ENCODE results near the gene KATNIP.

DNA sequence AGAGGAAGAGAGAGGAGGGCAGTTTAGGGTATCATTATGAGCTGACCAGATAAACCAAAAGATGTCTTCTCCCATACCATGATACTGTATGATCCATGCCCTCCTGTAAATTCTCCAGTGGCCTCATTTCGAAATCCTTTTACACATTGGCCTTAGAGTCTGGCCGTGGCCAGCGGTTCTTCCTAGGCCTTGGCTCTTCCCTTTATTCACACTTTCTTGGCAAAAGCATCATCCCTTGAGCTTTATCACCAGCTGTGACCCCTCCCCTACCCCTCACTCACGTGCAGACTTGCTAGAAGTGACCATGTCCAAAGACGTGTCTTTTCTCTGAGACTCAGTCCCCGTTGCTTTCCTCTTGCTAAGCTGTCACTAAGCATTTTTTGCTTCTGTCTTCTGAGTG, 22.8 kb downstream of the KATNIP start:
- TF ChIP-seq, protein P1, sequence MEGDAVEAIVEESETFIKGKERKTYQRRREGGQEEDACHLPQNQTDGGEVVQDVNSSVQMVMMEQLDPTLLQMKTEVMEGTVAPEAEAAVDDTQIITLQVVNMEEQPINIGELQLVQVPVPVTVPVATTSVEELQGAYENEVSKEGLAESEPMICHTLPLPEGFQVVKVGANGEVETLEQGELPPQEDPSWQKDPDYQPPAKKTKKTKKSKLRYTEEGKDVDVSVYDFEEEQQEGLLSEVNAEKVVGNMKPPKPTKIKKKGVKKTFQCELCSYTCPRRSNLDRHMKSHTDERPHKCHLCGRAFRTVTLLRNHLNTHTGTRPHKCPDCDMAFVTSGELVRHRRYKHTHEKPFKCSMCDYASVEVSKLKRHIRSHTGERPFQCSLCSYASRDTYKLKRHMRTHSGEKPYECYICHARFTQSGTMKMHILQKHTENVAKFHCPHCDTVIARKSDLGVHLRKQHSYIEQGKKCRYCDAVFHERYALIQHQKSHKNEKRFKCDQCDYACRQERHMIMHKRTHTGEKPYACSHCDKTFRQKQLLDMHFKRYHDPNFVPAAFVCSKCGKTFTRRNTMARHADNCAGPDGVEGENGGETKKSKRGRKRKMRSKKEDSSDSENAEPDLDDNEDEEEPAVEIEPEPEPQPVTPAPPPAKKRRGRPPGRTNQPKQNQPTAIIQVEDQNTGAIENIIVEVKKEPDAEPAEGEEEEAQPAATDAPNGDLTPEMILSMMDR (IDR thresholded peaks at IDR 0.05; ENCODE audit: insufficient read depth, low read length), result no peak
- TF ChIP-seq POLR2AphosphoS5 (IDR thresholded peaks at IDR 0.05; ENCODE audit: low read depth), result no peak
- TF ChIP-seq GABPA (IDR thresholded peaks at IDR 0.05; ENCODE audit: low read depth), result no peak
- TF ChIP-seq, protein P2, sequence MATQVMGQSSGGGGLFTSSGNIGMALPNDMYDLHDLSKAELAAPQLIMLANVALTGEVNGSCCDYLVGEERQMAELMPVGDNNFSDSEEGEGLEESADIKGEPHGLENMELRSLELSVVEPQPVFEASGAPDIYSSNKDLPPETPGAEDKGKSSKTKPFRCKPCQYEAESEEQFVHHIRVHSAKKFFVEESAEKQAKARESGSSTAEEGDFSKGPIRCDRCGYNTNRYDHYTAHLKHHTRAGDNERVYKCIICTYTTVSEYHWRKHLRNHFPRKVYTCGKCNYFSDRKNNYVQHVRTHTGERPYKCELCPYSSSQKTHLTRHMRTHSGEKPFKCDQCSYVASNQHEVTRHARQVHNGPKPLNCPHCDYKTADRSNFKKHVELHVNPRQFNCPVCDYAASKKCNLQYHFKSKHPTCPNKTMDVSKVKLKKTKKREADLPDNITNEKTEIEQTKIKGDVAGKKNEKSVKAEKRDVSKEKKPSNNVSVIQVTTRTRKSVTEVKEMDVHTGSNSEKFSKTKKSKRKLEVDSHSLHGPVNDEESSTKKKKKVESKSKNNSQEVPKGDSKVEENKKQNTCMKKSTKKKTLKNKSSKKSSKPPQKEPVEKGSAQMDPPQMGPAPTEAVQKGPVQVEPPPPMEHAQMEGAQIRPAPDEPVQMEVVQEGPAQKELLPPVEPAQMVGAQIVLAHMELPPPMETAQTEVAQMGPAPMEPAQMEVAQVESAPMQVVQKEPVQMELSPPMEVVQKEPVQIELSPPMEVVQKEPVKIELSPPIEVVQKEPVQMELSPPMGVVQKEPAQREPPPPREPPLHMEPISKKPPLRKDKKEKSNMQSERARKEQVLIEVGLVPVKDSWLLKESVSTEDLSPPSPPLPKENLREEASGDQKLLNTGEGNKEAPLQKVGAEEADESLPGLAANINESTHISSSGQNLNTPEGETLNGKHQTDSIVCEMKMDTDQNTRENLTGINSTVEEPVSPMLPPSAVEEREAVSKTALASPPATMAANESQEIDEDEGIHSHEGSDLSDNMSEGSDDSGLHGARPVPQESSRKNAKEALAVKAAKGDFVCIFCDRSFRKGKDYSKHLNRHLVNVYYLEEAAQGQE (IDR thresholded peaks at IDR 0.05; ENCODE audit: insufficient replicate concordance, low read depth), result no peak

Data from HL-60 (cell line).